Coronary artery (tissue), 2 donors: ENCODE results near the gene GAL3ST3.
A peak's percentile ranks its signal among the peaks of the same experiment; 100 is the strongest.

Experiments
- DNase-seq: peaks from one replicate; pipeline ENCODE4 v3.0.0-alpha.2; 2017; ENCODE audit warnings: low spot score
- H3K27ac ChIP-seq, 2 donors: fragments of 200-600 bp; sonication (generic); one replicate each; pipeline ENCODE4 v1.5.1; 2016 to 2019
- H3K4me3 ChIP-seq: fragments of 200-600 bp; sonication (generic); 2 replicates; pipeline ENCODE4 v1.5.1; 2016; ENCODE audit warnings: mild to moderate bottlenecking, moderate library complexity
- TF ChIP-seq, protein P1 (sequence below): fragments of 200-600 bp; sonication (generic); IDR thresholded peaks from one replicate; pipeline ENCODE4 v1.5.1; 2019; ENCODE audit warnings: antibody characterized with exemption

The GAL3ST3 gene

DNA sequence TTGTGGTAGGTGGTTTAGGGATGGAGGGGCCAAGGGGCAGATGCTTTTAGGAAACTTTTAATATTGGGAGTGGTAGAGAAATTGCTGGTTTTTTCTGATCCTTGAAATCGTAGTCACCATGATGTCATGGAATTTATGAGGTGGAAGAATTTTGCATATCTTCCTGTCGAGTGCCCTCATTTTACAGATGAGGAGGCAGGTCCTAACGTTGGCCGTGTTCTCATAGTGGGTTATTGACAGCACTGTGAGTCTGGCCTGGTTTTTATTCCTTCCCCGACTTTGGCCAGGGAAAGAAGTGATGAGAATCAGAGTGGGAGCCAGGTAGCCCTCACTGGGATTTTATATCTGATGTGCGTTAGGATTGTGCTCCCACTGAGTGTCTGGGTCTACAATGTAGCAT, 12.3 kb upstream of the GAL3ST3 start:
- H3K27ac ChIP-seq: no peak overlapping the region
- DNase-seq: no peak
- TF ChIP-seq, protein P1, sequence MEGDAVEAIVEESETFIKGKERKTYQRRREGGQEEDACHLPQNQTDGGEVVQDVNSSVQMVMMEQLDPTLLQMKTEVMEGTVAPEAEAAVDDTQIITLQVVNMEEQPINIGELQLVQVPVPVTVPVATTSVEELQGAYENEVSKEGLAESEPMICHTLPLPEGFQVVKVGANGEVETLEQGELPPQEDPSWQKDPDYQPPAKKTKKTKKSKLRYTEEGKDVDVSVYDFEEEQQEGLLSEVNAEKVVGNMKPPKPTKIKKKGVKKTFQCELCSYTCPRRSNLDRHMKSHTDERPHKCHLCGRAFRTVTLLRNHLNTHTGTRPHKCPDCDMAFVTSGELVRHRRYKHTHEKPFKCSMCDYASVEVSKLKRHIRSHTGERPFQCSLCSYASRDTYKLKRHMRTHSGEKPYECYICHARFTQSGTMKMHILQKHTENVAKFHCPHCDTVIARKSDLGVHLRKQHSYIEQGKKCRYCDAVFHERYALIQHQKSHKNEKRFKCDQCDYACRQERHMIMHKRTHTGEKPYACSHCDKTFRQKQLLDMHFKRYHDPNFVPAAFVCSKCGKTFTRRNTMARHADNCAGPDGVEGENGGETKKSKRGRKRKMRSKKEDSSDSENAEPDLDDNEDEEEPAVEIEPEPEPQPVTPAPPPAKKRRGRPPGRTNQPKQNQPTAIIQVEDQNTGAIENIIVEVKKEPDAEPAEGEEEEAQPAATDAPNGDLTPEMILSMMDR: no peak
- no peak overlapping the region for H3K4me3 ChIP-seq

DNA sequence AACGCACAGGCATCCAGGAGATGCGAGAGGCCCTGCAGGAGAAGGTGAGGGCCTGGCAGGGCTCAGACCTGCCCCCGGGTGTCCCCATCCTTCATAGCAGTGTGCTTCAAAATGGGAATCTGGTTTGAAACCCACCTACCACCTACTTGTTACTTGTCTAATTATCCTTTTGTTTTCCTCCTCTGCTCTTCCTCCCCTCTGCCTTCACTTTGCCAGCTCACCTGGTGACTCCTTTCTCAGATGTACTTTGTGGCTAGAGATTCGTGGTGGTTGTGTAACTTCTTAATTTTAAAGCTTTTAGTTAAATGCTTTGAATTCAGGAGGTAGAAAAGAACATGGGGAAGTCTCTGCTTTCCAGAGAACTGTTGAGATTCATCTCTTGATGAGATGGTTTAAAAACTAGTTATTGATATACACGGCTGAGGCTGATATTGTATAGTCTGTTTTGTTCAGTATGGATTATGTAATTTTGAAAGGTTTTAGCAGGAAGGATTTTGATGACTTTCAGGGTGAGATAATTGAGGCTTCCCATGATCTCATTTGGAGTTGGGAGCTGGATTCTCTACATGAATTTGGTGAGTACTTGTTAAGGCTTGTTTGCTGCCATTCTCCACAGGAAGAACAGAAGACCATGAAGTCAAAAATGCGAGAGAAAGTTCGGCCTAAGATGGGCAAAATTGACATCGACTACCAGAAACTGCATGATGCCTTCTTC, 11.2 kb upstream of the GAL3ST3 start:
- H3K4me3 ChIP-seq: no peak overlapping the region
- no peak overlapping the region for H3K27ac ChIP-seq
- no peak for DNase-seq
- TF ChIP-seq, protein P1: no peak

DNA sequence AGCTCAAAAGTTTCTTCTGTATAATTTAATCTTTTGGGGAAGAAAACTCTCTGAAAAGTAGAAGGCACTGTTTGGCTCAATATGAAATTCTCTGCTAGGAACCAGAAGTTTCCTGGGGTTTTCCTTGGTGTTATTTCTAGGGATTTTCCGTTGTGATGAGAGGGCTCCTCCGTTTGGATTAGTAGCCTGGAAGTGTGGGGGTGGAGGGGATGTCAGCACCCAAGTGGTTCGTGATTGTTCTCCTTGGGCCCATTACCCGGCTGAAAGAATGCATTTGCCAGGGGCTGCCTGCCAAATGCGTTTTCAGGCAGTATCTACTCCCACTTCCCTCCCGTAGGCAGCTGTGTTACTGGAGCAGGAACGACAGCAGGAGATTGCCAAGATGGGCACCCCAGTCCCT, 7.5 kb upstream of the GAL3ST3 start:
- Histone ChIP-seq H3K4me3 (no peak overlapping the region), H3K27ac (no peak overlapping the region)
- no peak for DNase-seq
- TF ChIP-seq, protein P1: no peak

DNA sequence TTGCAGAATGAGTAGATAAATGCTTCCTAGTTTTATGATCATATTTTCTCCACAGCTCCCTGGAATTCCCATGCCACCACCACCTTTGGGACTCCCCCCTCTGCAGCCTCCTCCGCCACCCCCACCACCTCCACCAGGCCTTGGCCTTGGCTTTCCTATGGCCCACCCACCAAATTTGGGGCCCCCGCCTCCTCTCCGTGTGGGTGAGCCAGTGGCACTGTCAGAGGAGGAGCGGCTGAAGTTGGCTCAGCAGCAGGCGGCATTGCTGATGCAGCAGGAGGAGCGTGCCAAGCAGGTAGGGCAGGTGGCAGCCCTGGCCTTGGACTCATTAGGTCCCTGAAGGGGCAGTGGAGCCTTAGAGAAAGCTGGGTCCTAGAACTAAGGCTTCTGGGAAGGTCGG, 6.1 kb upstream of the GAL3ST3 start:
- Histone ChIP-seq H3K4me3 (no peak overlapping the region), H3K27ac (no peak overlapping the region)
- TF ChIP-seq, protein P1: no peak
- no peak for DNase-seq

DNA sequence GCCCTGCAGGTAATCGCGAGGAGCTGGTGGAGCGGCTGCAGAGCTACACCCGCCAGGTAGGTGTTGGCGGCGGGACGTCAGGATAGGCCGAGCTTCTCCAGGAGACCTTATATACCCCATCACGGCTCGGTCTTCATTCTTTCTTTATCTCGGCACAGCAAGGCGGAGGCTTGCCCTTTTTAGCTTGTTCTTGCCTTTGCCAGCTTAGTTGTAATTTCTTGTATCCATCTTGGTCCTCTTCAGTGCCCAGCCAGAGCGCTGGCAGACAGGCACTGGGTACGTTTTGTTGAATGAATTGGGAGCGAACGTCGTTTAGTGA, 3.7 kb upstream of the GAL3ST3 start:
- TF ChIP-seq, protein P1: no peak
- H3K27ac ChIP-seq: peak overlapping the region; percentile 89 to 95
- no peak for DNase-seq
- peak overlapping the region; percentile 99 for H3K4me3 ChIP-seq

DNA sequence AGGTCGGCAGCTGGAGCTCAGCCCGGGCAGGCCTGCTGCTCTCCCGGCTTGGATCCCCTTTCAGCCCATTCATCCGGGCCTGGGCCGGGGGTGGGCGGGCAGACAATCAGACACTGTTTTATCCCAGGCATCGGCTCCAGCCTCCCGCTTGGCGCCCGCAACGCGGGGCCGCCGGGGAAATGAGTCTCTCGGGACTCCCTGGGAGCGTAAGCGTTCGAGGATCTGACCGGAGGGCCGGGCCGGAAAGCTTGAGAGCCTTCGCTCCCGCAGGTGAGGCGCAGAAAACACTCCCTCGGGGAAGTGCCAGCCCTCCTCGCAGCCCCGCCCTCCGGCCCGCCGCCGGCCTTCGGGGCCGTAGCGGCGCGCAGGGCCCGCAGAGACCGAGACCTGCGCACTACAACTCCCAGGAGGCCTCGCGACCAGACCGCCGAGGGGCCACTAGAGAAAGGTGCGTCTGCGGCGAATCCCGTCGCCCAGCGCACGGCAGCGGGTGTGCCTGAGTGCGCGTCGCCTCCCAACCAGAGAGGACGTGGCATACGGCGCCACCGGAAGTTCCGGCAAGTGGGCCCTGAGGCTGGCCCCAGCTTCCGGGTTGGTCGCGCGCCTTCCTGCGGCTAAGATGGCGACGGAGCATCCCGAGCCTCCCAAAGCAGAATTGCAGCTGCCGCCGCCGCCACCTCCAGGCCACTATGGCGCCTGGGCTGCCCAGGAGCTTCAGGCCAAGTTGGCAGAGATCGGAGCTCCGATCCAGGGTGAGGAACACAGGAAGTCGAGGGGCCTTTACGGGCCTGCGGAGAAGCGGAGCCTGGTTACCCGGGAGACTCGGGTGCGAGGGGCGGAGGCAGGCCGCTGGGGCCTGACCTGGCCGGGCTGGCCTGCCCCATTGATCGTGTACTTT, 3.1 kb upstream of the GAL3ST3 start, which contains the start of gene SF3B2:
SF3B2 (plus strand) TSS at position 599 of the 898 bp plus-strand sequence; CDS start at position 620, 21 bp downstream.
- Histone ChIP-seq H3K27ac (peak within 1 kb of the TSS; percentile 89 to 95), H3K4me3 (peak within 1 kb of the TSS; percentile 99)
- TF ChIP-seq, protein P1: no peak
- DNase-seq: peak; percentile 98

DNA sequence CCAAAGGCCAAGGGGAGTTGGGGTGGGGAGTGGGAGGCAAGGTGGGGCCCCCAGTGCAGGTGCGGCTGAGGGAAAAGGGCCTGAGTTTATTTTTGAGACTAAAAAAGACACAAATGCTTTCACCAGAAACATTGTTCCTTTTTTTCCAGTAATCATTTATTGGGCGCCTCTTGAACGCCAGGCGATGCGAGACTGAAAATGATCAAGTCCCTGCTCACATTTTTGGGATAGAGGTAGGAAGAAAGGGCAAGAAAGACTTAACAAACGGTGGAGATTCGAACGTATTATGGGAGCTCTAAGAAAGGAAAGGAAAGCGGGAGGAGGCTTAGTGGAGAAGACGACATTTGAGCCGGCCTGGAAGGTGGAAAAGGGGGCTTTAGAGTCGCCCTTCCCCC, 2.4 kb upstream of the GAL3ST3 start:
- Histone ChIP-seq H3K4me3 (peak overlapping the region; percentile 99), H3K27ac (peak overlapping the region; percentile 89 to 95)
- no peak for DNase-seq
- TF ChIP-seq, protein P1: no peak
